Hindlimb muscle (tissue), 1 donor: ENCODE measurements around the gene CERK. TPM values are rescaled to one million over a fixed set of nuclear protein-coding genes. Genes with fewer than 3 reads are reported as not detected.

ENCODE experiments used
- DNase-seq: peaks from one replicate; pipeline ENCODE4 v3.0.0-alpha.2; 2013
- polyA plus RNA-seq: library from polyadenylated mRNA; unstranded; fragments of 120-200 nt; gene quantifications from one replicate; pipeline ENCODE4 v1.2.1, GENCODE V29; 2013; ENCODE audit not compliant: insufficient read length

CERK gene
- polyA plus RNA-seq, 1 donor: 20.5 TPM

- no peak for DNase-seq
Observed at GRCh38 chr22:46676479-46676878, 61.6 kb downstream of the CERK start.

- no peak for DNase-seq
Observed at GRCh38 chr22:46675938-46676337, 62.1 kb downstream of the CERK start.

- DNase-seq: no peak
Observed at GRCh38 chr22:46675479-46675878, 62.6 kb downstream of the CERK start.

- no peak for DNase-seq
Observed at GRCh38 chr22:46674906-46675305, 63.1 kb downstream of the CERK start.

GRCh38 chr22:46674367-46674781 lies 63.7 kb downstream of the CERK start:
- peak; percentile 42 for DNase-seq

- DNase-seq: no peak
Observed at GRCh38 chr22:46673662-46674236, 64.3 kb downstream of the CERK start.

GRCh38 chr22:46673205-46673604 lies 64.8 kb downstream of the CERK start:
- no peak for DNase-seq

GRCh38 chr22:46672731-46673130 lies 65.3 kb downstream of the CERK start:
- DNase-seq: no peak

GRCh38 chr22:46671824-46672432 lies 66.1 kb downstream of the CERK start:
- no peak for DNase-seq

GRCh38 chr22:46669201-46669600 lies 68.9 kb downstream of the CERK start:
- DNase-seq: no peak

GRCh38 chr22:46668116-46668515 lies 69.9 kb downstream of the CERK start:
- DNase-seq: no peak

- no peak for DNase-seq
Observed at GRCh38 chr22:46667245-46667623, 70.8 kb downstream of the CERK start.

- DNase-seq: no peak
Observed at GRCh38 chr22:46666577-46667244, 71.3 kb downstream of the CERK start.

GRCh38 chr22:46665751-46666280 lies 72.2 kb downstream of the CERK start:
- DNase-seq: no peak

- no peak for DNase-seq
Observed at GRCh38 chr22:46665151-46665695, 72.8 kb downstream of the CERK start.

GRCh38 chr22:46664301-46664855 lies 73.7 kb downstream of the CERK start:
- DNase-seq: no peak

- no peak for DNase-seq
Observed at GRCh38 chr22:46663436-46664100, 74.5 kb downstream of the CERK start.

GRCh38 chr22:46663001-46663400 lies 75.1 kb downstream of the CERK start:
- no peak for DNase-seq

- no peak for DNase-seq
Observed at GRCh38 chr22:46662226-46662625, 75.8 kb downstream of the CERK start.

- DNase-seq: no peak
Observed at GRCh38 chr22:46661221-46661851, 76.7 kb downstream of the CERK start.

- DNase-seq: no peak
Observed at GRCh38 chr22:46660604-46661201, 77.3 kb downstream of the CERK start.

- no peak for DNase-seq
Observed at GRCh38 chr22:46659791-46660186, 78.3 kb downstream of the CERK start.
